Gastrocnemius medialis (tissue), 4 donors: ENCODE results near the gene DCAF17.

Source experiments
- CTCF ChIP-seq, 5 experiments: fragments of 450-650 bp in 3 of 5; fragments of 200-600 bp in 2 of 5; sonication (generic) in 2 of 5; IDR thresholded peaks in 4 of 5; conservative IDR thresholded peaks in 1 of 5; 1 replicate in 4 of 5; 2 replicates in 1 of 5; pipeline ENCODE4 v1.5.1; 2016 to 2019; ENCODE audit warnings: antibody characterized with exemption in 5 of 5, mild to moderate bottlenecking in 3 of 5, moderate library complexity in 3 of 5
- POLR2A ChIP-seq, 2 donors: fragments of 450-650 bp; IDR thresholded peaks; one replicate each; pipeline ENCODE4 v1.6.1; 2017; ENCODE audit warnings: antibody characterized with exemption in 2 of 2, mild to moderate bottlenecking in 2 of 2, moderate library complexity in 2 of 2

DNA sequence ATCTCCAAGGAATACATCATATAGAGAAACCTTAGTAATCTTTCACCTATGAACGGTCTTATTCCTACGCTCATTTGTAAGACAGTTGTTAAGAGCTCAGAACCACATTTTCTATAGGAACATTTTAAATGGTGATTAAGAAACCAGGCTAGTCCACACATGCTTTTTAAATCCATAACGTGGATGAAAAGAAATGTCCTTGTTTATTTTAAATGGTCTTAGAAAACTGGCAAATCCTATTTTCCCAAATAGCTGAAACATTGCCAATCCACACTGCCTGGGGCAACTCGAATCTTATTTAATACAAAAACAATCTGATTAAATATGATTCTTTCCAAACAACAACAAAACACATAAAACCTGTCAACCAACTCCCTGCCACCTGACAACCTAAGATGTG lies 23.9 kb upstream of the DCAF17 start:
- TF ChIP-seq POLR2A (IDR thresholded peaks at IDR 0.05), result no peak
- no peak for TF ChIP-seq CTCF (IDR thresholded peaks at IDR 0.05 in 4 of 5, conservative IDR thresholded peaks at IDR 0.05 in 1 of 5)
